Right lobe of liver (tissue), 6 donors: ENCODE results near the gene FTO. TPM values are rescaled to one million over a fixed set of nuclear protein-coding genes. Genes with fewer than 3 reads are reported as not detected.

Experiments
- ATAC-seq, 4 donors: fragments of 200-7000 bp; cut with Tn5 transposase; one replicate each; pipeline ENCODE4 v1.9.1; 2020; ENCODE audit warnings: mild to moderate bottlenecking in 4 of 4, moderate library complexity in 4 of 4
- DNase-seq, 3 donors: peaks; one replicate each; pipeline ENCODE4 v3.0.0-alpha.2; 2020
- H3K27ac ChIP-seq, 3 donors: fragments of 200-600 bp; one replicate each; pipeline ENCODE4 v1.8.0; 2022
- H3K27me3 ChIP-seq, 2 donors: fragments of 200-600 bp; one replicate each; pipeline ENCODE4 v1.8.0; 2022
- H3K36me3 ChIP-seq, 4 donors: fragments of 200-600 bp; sonication (generic) in 1 of 4; one replicate each; pipeline versions ENCODE4 v1.5.1 to v1.8.0; 2017 to 2022; ENCODE audit warnings: control low read depth in 1 of 4
- H3K4me1 ChIP-seq, 4 donors: fragments of 200-600 bp; sonication (generic) in 1 of 4; one replicate each; pipeline versions ENCODE4 v1.5.1 to v1.8.0; 2017 to 2022; ENCODE audit warnings: control low read depth in 1 of 4
- H3K4me3 ChIP-seq, 3 donors: fragments of 200-600 bp; one replicate each; pipeline ENCODE4 v1.8.0; 2022
- H3K9me3 ChIP-seq, 4 donors: fragments of 200-600 bp; sonication (generic) in 1 of 4; one replicate each; pipeline versions ENCODE4 v1.5.1 to v1.8.0; 2017 to 2022; ENCODE audit warnings: control low read depth in 1 of 4
- CTCF ChIP-seq, 4 donors: fragments of 200-600 bp in 3 of 4; fragments of 450-650 bp in 1 of 4; IDR thresholded peaks; one replicate each; pipeline versions ENCODE4 v1.5.1 to v1.8.0; 2016 to 2022; ENCODE audit warnings: antibody characterized with exemption in 4 of 4, mild to moderate bottlenecking in 2 of 4
- POLR2A ChIP-seq: fragments of 450-650 bp; IDR thresholded peaks from one replicate; pipeline ENCODE4 v1.6.1; 2017; ENCODE audit warnings: antibody characterized with exemption, mild to moderate bottlenecking
- WGBS: methylation state at CpG from one replicate; pipeline ENCODE4 v1.1.6; 2018; ENCODE audit warnings: low coverage, low lambda C conversion rate; ENCODE audit not compliant: insufficient coverage; ENCODE audit errors: missing lambda C conversion rate; 5-methylcytosine and 5-hydroxymethylcytosine counted together
- intact Hi-C, 2 donors: fragments of 100-400 bp; cut with DNase I; formaldehyde crosslinking; loops; one replicate each; pipeline versions ENCODE4 v1.11.2 to v1.14.1; 2022
- total RNA-seq, 6 experiments: library from RNA; depleted of rRNA in 2 of 6; stranded (reverse); fragments of >200 nt in 2 of 6; fragmentation: NEBNext Ultra II Directional in 3 of 6; extraction: Animal tissue kit (Norgen Biotek cat#: 25700) in 3 of 6; gene quantifications; one replicate each; pipeline versions ENCODE4 v1.1.0 to v1.2.4, GENCODE V29; 2016 to 2023
- donor health status: DM: no; HTN: yes; CAD: no.
- donor health status: DM: no; HTN: no; CAD: no.
- donor health status: DM: no; HTN: no; CAD: no.
- donor health status: DM: no; HTN: yes; CAD: no.
- donor health status: DM: no; HTN: yes; CAD: no.

The FTO gene
- total RNA-seq, 6 experiments from 2014 or later = 28.9 to 51.6 (median 33.6) TPM

- Histone ChIP-seq H3K36me3 (no peaks in the 10 kb centered on the region), H3K27me3 (no peaks in the 10 kb centered on the region), H3K27ac (no peak overlapping the region), H3K9me3 (no peaks in the 10 kb centered on the region), H3K4me3 (no peak overlapping the region), H3K4me1 (peaks cover 0 to 18% (median 2%) of the 10 kb centered on the region in 4 donors)
- DNase-seq (no peak), ATAC-seq (no peak)
- WGBS = 96% methylated on average over 10 of the region's 10 CpGs
- no peak for TF ChIP-seq CTCF (IDR thresholded peaks at IDR 0.05)
- TF ChIP-seq POLR2A = no peak
- intact Hi-C loops = no loop called here
These were observed 254.5 kb downstream of the FTO start for GRCh38 chr16:53958341-53958880.

- Histone ChIP-seq H3K36me3 (no peaks in the 10 kb centered on the region), H3K9me3 (no peaks in the 10 kb centered on the region), H3K4me1 (peaks cover 0 to 13% (median 1%) of the 10 kb centered on the region in 4 donors), H3K27me3 (no peaks in the 10 kb centered on the region), H3K4me3 (no peak overlapping the region), H3K27ac (no peak overlapping the region)
- TF ChIP-seq POLR2A (no peak), CTCF (IDR thresholded peaks at IDR 0.05) (no peak)
- intact Hi-C loops = no loop called here
- whole genome bisulfite sequencing = 93% methylated on average over 6 of the region's 7 CpGs
- ATAC-seq (no peak), DNase-seq (no peak)
These were observed 256.3 kb downstream of the FTO start for GRCh38 chr16:53960050-53960812.

GRCh38 chr16:53960954-53961616 lies 257.1 kb downstream of the FTO start:
- H3K36me3 ChIP-seq = no peaks in the 10 kb centered on the region
- no peaks in the 10 kb centered on the region for H3K9me3 ChIP-seq
- H3K4me3 ChIP-seq = no peak overlapping the region
- no peak overlapping the region for H3K27ac ChIP-seq
- peaks cover 0 to 8% (median 0%) of the 10 kb centered on the region in 4 donors for H3K4me1 ChIP-seq
- no peak for DNase-seq
- TF ChIP-seq CTCF (IDR thresholded peaks at IDR 0.05) (no peak), POLR2A (no peak)
- intact Hi-C loops = no loop called here
- no peaks in the 10 kb centered on the region for H3K27me3 ChIP-seq
- peak; percentile 39 to 75 (median 53) for ATAC-seq
- WGBS = 50% methylated on average over 5 of the region's 6 CpGs

GRCh38 chr16:53962041-53962440 lies 258.1 kb downstream of the FTO start:
- H3K27ac ChIP-seq = no peak overlapping the region
- H3K4me3 ChIP-seq = no peak overlapping the region
- intact Hi-C loops = no loop called here
- WGBS = 81% methylated on average over 2 of the region's 2 CpGs
- no peak for TF ChIP-seq POLR2A
- TF ChIP-seq CTCF (IDR thresholded peaks at IDR 0.05) = no peak
- peaks cover 0 to 8% (median 0%) of the 10 kb centered on the region in 4 donors for H3K4me1 ChIP-seq
- ATAC-seq (no peak), DNase-seq (no peak)
- no peaks in the 10 kb centered on the region for H3K9me3 ChIP-seq
- no peaks in the 10 kb centered on the region for H3K36me3 ChIP-seq
- no peaks in the 10 kb centered on the region for H3K27me3 ChIP-seq
